H9 (cell line): Measurements from ENCODE around the gene F7. TPM values are rescaled to one million over a fixed set of nuclear protein-coding genes. Genes with fewer than 3 reads are reported as not detected.

Experiments used
- DNase-seq: peaks from one replicate; pipeline ENCODE4 v3.0.0-alpha.2; 2017
- H2AFZ ChIP-seq: one replicate; pipeline ENCODE4 v1.6.1; 2013; ENCODE audit warnings: mild to moderate bottlenecking, low read length, control low read depth, moderate library complexity
- H2AK5ac ChIP-seq: 2 replicates; pipeline ENCODE4 v1.6.1; 2013; ENCODE audit warnings: low read length, control low read depth, mixed read lengths; ENCODE audit not compliant: insufficient read length
- H2BK120ac ChIP-seq: one replicate; pipeline ENCODE4 v1.6.1; 2013; ENCODE audit warnings: low read depth, mild to moderate bottlenecking, low read length, control low read depth, inconsistent platforms; ENCODE audit not compliant: poor library complexity, severe bottlenecking
- H2BK12ac ChIP-seq: 2 replicates; pipeline ENCODE4 v1.6.1; 2013; ENCODE audit warnings: low read length, control low read depth, mixed read lengths, low read depth; ENCODE audit not compliant: insufficient read length
- H2BK15ac ChIP-seq: 2 replicates; pipeline ENCODE4 v1.6.1; 2013; ENCODE audit warnings: low read depth, low read length, control low read depth
- H2BK20ac ChIP-seq: one replicate; pipeline ENCODE4 v1.6.1; 2013; ENCODE audit warnings: low read depth, mild to moderate bottlenecking, low read length, control low read depth, inconsistent platforms; ENCODE audit not compliant: poor library complexity, severe bottlenecking
- H2BK5ac ChIP-seq: 2 replicates; pipeline ENCODE4 v1.6.1; 2013; ENCODE audit warnings: low read length, control low read depth, mixed read lengths; ENCODE audit not compliant: insufficient read length
- H3K14ac ChIP-seq: 2 replicates; pipeline ENCODE4 v1.6.1; 2013; ENCODE audit warnings: low read length, control low read depth; ENCODE audit not compliant: insufficient read depth
- H3K18ac ChIP-seq: 2 replicates; pipeline ENCODE4 v1.6.1; 2013; ENCODE audit warnings: low read depth, mild to moderate bottlenecking, mixed read lengths, low read length, control low read depth; ENCODE audit not compliant: insufficient read length
- H3K23ac ChIP-seq: 2 replicates; pipeline ENCODE4 v1.6.1; 2013; ENCODE audit warnings: low read length, control low read depth, mixed read lengths, low read depth; ENCODE audit not compliant: insufficient read length
- H3K23me2 ChIP-seq: 2 replicates; pipeline ENCODE4 v1.6.1; 2013; ENCODE audit warnings: low read depth, mild to moderate bottlenecking, mixed read lengths, low read length, control low read depth; ENCODE audit not compliant: insufficient read length, poor library complexity, severe bottlenecking
- H3K27ac ChIP-seq: 2 replicates; pipeline ENCODE4 v1.5.1; 2013; ENCODE audit warnings: low read length, control low read depth, mixed read lengths, low read depth; ENCODE audit not compliant: insufficient read length
- H3K27me3 ChIP-seq: 2 replicates; pipeline ENCODE4 v1.6.1; 2013; ENCODE audit warnings: low read length, control low read depth, inconsistent platforms; ENCODE audit not compliant: insufficient read depth
- H3K4ac ChIP-seq: 2 replicates; pipeline ENCODE4 v1.6.1; 2013; ENCODE audit warnings: low read depth, mild to moderate bottlenecking, control low read depth, inconsistent platforms, low read length, moderate library complexity
- H3K4me1 ChIP-seq: 2 replicates; pipeline ENCODE4 v1.6.1; 2013; ENCODE audit warnings: low read length, control low read depth, inconsistent platforms; ENCODE audit not compliant: insufficient read depth
- H3K4me2 ChIP-seq: 2 replicates; pipeline ENCODE4 v1.6.1; 2013; ENCODE audit warnings: low read length, control low read depth, mixed read lengths; ENCODE audit not compliant: insufficient read length, insufficient read depth
- H3K56ac ChIP-seq: 2 replicates; pipeline ENCODE4 v1.6.1; 2013; ENCODE audit warnings: low read depth, mild to moderate bottlenecking, mixed read lengths, low read length, control low read depth; ENCODE audit not compliant: insufficient read length
- H3K79me1 ChIP-seq: 2 replicates; pipeline ENCODE4 v1.6.1; 2013; ENCODE audit warnings: low read depth, mild to moderate bottlenecking, moderate library complexity, low read length, control low read depth, inconsistent platforms; ENCODE audit not compliant: insufficient read depth, poor library complexity, severe bottlenecking
- H3K79me2 ChIP-seq: 2 replicates; pipeline ENCODE4 v1.6.1; 2013; ENCODE audit warnings: low read length, control low read depth, inconsistent platforms; ENCODE audit not compliant: insufficient read depth
- H3K9ac ChIP-seq: 2 replicates; pipeline ENCODE4 v1.6.1; 2013; ENCODE audit warnings: low read length, control low read depth, mixed read lengths; ENCODE audit not compliant: insufficient read length; ENCODE audit errors: extremely low read depth
- H3K9me3 ChIP-seq: one replicate; pipeline ENCODE4 v1.6.1; 2013; ENCODE audit warnings: low read depth, low read length, inconsistent platforms; ENCODE audit not compliant: control insufficient read depth
- H3T11ph ChIP-seq: one replicate; pipeline ENCODE4 v1.6.1; 2013; ENCODE audit warnings: mild to moderate bottlenecking, low read length, control low read depth, inconsistent platforms
- H4K20me1 ChIP-seq: one replicate; pipeline ENCODE4 v1.6.1; 2013; ENCODE audit not compliant: control insufficient read depth, insufficient read length, insufficient read depth
- H4K5ac ChIP-seq: 2 replicates; pipeline ENCODE4 v1.6.1; 2013; ENCODE audit warnings: low read depth, mild to moderate bottlenecking, mixed read lengths, low read length, control low read depth; ENCODE audit not compliant: insufficient read length
- H4K8ac ChIP-seq: replicated peaks from 2 replicates; pipeline ENCODE4 v1.6.1; 2013; ENCODE audit warnings: low read length, control low read depth, mixed read lengths, low read depth; ENCODE audit not compliant: insufficient read length
- H4K91ac ChIP-seq: 2 replicates; pipeline ENCODE4 v1.6.1; 2013; ENCODE audit warnings: low read depth, mild to moderate bottlenecking, moderate library complexity, mixed read lengths, low read length, control low read depth; ENCODE audit not compliant: insufficient read length
- H3K27ac Mint-ChIP-seq, 3 experiments: 2 replicates in 2 of 3; 3 replicates in 1 of 3; pipeline ENCODE4 v1.8.0; 2020 to 2021; ENCODE audit warnings: mixed read lengths in 3 of 3, mild to moderate bottlenecking in 1 of 3, moderate library complexity in 1 of 3
- H3K27me3 Mint-ChIP-seq: 2 replicates; pipeline ENCODE4 v1.8.0; 2021; ENCODE audit warnings: low read depth, mild to moderate bottlenecking, moderate library complexity, mixed read lengths
- H3K36me3 Mint-ChIP-seq, 3 experiments: 2 replicates in 2 of 3; 3 replicates in 1 of 3; pipeline ENCODE4 v1.8.0; 2020 to 2021; ENCODE audit warnings: low read depth in 3 of 3, mixed read lengths in 3 of 3; ENCODE audit not compliant: insufficient read depth in 1 of 3
- H3K4me1 Mint-ChIP-seq, 2 experiments: 2 replicates each; pipeline ENCODE4 v1.8.0; 2020; ENCODE audit warnings: mixed read lengths in 2 of 2
- H3K4me3 Mint-ChIP-seq, 2 experiments: 2 replicates in 1 of 2; 3 replicates in 1 of 2; pipeline ENCODE4 v1.8.0; 2020 to 2021; ENCODE audit warnings: mild to moderate bottlenecking in 2 of 2, mixed read lengths in 2 of 2, moderate library complexity in 1 of 2
- H3K9me3 Mint-ChIP-seq, 2 experiments: 2 replicates in 1 of 2; 3 replicates in 1 of 2; pipeline ENCODE4 v1.8.0; 2020; ENCODE audit warnings: mild to moderate bottlenecking in 2 of 2, mixed read lengths in 2 of 2, moderate library complexity in 1 of 2
- CTCF ChIP-seq: fragments of 200-600 bp; sonication (generic); conservative IDR thresholded peaks from 3 replicates; pipeline ENCODE4 v1.8.0; 2021; ENCODE audit warnings: antibody characterized with exemption, mild to moderate bottlenecking
- WGBS: extraction: QIAGEN DNeasy Blood & Tissue Kit; methylation state at CpG from one replicate; pipeline ENCODE4 v1.1.7; 2013; ENCODE audit warnings: missing lambda C conversion rate, low lambda C conversion rate, mixed read lengths; ENCODE audit not compliant: insufficient read length; ENCODE audit errors: extremely low coverage; 5-methylcytosine and 5-hydroxymethylcytosine counted together
- total RNA-seq: library from RNA; stranded (reverse); gene quantifications from 2 replicates; pipeline ENCODE4 v1.2.1, GENCODE V29; 2021

F7 gene
- total RNA-seq, 1 experiment from 2014 or later = 0.81 TPM

GRCh38 chr13:113062691-113063090, 42.9 kb upstream of the F7 start:
- Mint-ChIP-seq H3K27ac (0 out of 7 replicates have a peak overlapping the region, but pooled peaks of 1 of the 3 experiments have one; percentile 72), H3K27me3 (no peaks in the 10 kb centered on the region), H3K4me1 (peaks cover 2 to 8% of the 10 kb centered on the region in 2 experiments; a peak in 2 of 4 replicates), H3K36me3 (peaks cover 2 to 6% (median 4%) of the 10 kb centered on the region in 3 experiments; a peak in 4 of 7 replicates), H3K4me3 (no peak overlapping the region), H3K9me3 (peaks cover 0 to 2% of the 10 kb centered on the region in 2 experiments; a peak in 2 of 5 replicates)
- no peak overlapping the region for H2BK12ac ChIP-seq
- no peak for TF ChIP-seq CTCF
- no peak overlapping the region for H3K4me2 ChIP-seq
- no peak overlapping the region for H2BK120ac ChIP-seq
- DNase-seq = no peak
- no peaks in the 10 kb centered on the region for H3K9me3 ChIP-seq
- no peak overlapping the region for H2BK5ac ChIP-seq
- no peaks in the 10 kb centered on the region for H3K23me2 ChIP-seq
- peaks cover 5% of the 10 kb centered on the region for H4K20me1 ChIP-seq
- H3K79me2 ChIP-seq = no peaks in the 10 kb centered on the region
- no peaks in the 10 kb centered on the region for H3K79me1 ChIP-seq
- H3K4me1 ChIP-seq = no peaks in the 10 kb centered on the region
- H3K18ac ChIP-seq = no peak overlapping the region
- H2BK20ac ChIP-seq = no peak overlapping the region
- no CpG with 5 or more reads among the region's 14 CpGs for WGBS
- H3K23ac ChIP-seq = no peak overlapping the region
- no peak overlapping the region for H4K8ac ChIP-seq
- H3K27ac ChIP-seq = no peak overlapping the region
- H3K9ac ChIP-seq = no peak overlapping the region
- H3K14ac ChIP-seq = no peak overlapping the region
- no peak overlapping the region for H3T11ph ChIP-seq
- no peak overlapping the region for H2BK15ac ChIP-seq
- H3K27me3 ChIP-seq = no peaks in the 10 kb centered on the region
- H4K5ac ChIP-seq = no peak overlapping the region
- no peak overlapping the region for H2AK5ac ChIP-seq
- no peak overlapping the region for H3K4ac ChIP-seq
- H3K56ac ChIP-seq = no peak overlapping the region
- H4K91ac ChIP-seq = no peak overlapping the region
- no peak overlapping the region for H2AFZ ChIP-seq
